BLaER1 (cell line): ENCODE measurements around the gene HJURP.

Experiments
- H3K27ac ChIP-seq: shearing (Covaris generic); formaldehyde crosslinking; 2 replicates; pipeline ENCODE4 v1.8.1; 2022
- H3K27me3 ChIP-seq: shearing (Covaris generic); formaldehyde crosslinking; 2 replicates; pipeline ENCODE4 v1.8.1; 2022
- H3K36me3 ChIP-seq: shearing (Covaris generic); formaldehyde crosslinking; 2 replicates; pipeline ENCODE4 v1.8.1; 2022
- H3K4me1 ChIP-seq: shearing (Covaris generic); formaldehyde crosslinking; 2 replicates; pipeline ENCODE4 v1.8.1; 2022
- H3K4me2 ChIP-seq: shearing (Covaris generic); formaldehyde crosslinking; 2 replicates; pipeline ENCODE4 v1.8.1; 2022
- H3K4me3 ChIP-seq: shearing (Covaris generic); formaldehyde crosslinking; 2 replicates; pipeline ENCODE4 v1.8.1; 2022
- H3K9ac ChIP-seq: shearing (Covaris generic); formaldehyde crosslinking; 2 replicates; pipeline ENCODE4 v1.8.1; 2022
- H3K9me3 ChIP-seq: shearing (Covaris generic); formaldehyde crosslinking; 2 replicates; pipeline ENCODE4 v1.8.1; 2022
- H4K20me1 ChIP-seq: shearing (Covaris generic); formaldehyde crosslinking; 2 replicates; pipeline ENCODE4 v1.8.1; 2022
- Cebpa-rat ChIP-seq: shearing (Covaris generic); IDR thresholded peaks from 2 replicates; pipeline ENCODE4 v1.8.1; 2022

The HJURP gene

DNA sequence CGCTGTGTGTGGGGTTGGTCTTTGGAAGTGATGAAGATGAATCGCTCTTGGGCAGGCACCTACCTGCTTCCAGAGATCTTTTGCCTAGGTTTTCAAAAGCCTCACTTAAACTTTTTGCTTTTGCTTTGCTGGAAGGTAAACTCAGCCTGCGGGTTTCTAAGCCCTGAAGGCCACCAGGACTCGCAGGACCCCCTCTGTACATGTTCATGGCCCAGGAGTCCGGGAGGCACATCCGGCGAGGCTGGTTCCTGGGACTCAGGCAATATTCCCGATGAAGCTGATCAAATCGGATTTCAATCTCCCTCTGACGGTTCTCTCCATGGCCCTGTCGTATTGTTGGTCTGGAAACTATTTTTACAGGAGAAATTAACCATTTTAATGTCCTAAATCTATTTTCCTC lies 13.2 kb downstream of the HJURP start:
- Histone ChIP-seq H3K9me3 (no peaks in the 10 kb centered on the region), H3K4me3 (no peak overlapping the region), H3K27me3 (no peaks in the 10 kb centered on the region), H3K36me3 (peaks cover 100% of the 10 kb centered on the region), H3K4me2 (no peak overlapping the region), H3K4me1 (peaks cover 38% of the 10 kb centered on the region), H3K27ac (no peak overlapping the region), H4K20me1 (peaks cover 95% of the 10 kb centered on the region), H3K9ac (no peak overlapping the region)
- no peak for TF ChIP-seq Cebpa-rat

DNA sequence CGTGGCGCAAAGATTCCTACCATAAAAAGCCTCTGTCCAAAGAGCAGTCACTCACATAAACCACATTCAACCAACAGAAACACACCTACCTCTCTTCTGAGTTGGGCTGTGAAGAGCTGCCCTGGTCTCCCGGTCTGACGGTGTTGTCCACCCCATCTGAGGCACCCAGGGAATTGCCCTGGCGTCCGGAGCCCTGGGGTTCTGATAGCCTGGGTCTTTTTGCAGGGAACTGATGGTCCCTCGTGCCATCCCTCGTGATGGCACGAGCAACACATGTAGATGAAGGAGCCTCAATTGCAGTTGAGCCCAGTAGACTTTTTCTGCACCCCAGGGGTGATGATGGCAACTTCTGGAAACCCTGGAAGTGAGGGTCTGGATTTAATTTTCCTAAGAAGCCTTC lies 13.8 kb downstream of the HJURP start:
- Histone ChIP-seq H3K4me1 (peaks cover 38% of the 10 kb centered on the region), H3K4me3 (no peak overlapping the region), H3K27me3 (no peaks in the 10 kb centered on the region), H3K27ac (no peak overlapping the region), H3K4me2 (0 out of 2 replicates have a peak overlapping the region, but pooled peaks have one; percentile 16), H3K9me3 (no peaks in the 10 kb centered on the region), H4K20me1 (peaks cover 95% of the 10 kb centered on the region), H3K36me3 (peaks cover 100% of the 10 kb centered on the region), H3K9ac (peak overlapping the region; percentile 39; the same call in 1 of the 2 replicates)
- no peak for TF ChIP-seq Cebpa-rat

DNA sequence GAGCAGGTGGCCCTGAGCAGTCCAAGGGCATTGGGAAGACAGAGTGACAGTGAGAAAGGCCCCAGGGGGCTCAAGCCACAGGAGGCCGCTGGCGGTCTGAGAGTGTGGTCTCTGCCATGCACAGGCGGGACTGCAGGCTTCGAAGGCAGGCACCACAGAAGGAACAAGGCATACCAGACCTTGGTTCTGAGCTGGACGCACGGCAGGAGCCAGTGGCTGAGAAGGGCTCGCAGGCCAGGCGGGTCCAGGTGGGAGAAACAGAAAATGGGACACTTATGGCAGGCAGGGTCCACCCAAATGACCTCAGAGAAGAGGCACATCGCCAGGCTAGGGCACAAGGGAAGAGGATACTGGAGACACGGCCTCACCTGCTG lies 14.9 kb downstream of the HJURP start:
- H3K9me3 ChIP-seq, result no peaks in the 10 kb centered on the region

DNA sequence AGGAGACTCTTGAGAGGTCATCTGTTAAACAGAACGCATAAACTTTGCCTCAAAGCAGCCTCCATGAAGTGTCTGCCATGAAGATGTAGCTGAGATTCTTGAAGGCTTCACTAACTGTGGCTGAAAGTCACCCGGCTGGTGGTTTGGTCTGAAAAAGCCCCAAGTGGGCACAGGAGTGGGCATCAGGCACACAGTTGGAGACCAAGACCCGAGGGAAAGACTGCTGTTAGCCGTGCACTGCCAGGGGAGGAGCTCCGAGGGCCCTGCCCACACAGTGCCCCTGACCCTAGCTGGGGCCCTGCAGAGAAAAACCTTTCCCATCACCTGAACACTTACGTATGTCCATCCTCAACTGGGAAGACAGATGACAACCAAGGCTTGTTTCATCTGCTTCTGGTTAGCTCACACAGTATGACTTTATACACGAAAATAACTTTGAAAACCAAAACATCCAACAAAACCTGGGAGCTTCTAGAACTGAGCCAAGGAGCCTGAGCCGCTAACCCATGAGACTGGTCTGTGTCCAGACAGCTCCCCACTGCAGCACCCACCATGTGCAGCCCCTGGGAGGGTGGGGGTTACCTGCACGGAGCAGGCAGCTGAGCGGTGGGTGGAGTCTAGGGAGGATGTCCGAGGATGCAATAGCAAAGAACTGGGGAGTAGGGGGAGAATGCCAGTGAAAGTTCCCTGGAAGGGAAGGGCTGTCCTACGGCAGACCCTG lies 15.4 kb downstream of the HJURP start:
- H3K4me3 ChIP-seq, result no peak overlapping the region
- peaks cover 99% of the 10 kb centered on the region for H3K36me3 ChIP-seq
- no peaks in the 10 kb centered on the region for H3K9me3 ChIP-seq
- H3K27ac ChIP-seq, result peak overlapping the region; percentile 45
- peaks cover 48% of the 10 kb centered on the region for H3K4me1 ChIP-seq
- H3K9ac ChIP-seq, result 0 out of 2 replicates have a peak overlapping the region, but pooled peaks have one; percentile 18
- TF ChIP-seq Cebpa-rat, result no peak
- H3K27me3 ChIP-seq, result no peaks in the 10 kb centered on the region
- peak overlapping the region; percentile 53 for H3K4me2 ChIP-seq
- peaks cover 89% of the 10 kb centered on the region for H4K20me1 ChIP-seq

More for the DNA sequence above, 14.9 kb downstream of the HJURP start:
- H3K4me3 ChIP-seq, result no peak overlapping the region
- peaks cover 99% of the 10 kb centered on the region for H3K36me3 ChIP-seq
- H4K20me1 ChIP-seq, result peaks cover 89% of the 10 kb centered on the region
- H3K27me3 ChIP-seq, result no peaks in the 10 kb centered on the region
- no peak overlapping the region for H3K9ac ChIP-seq
- H3K4me1 ChIP-seq, result peaks cover 43% of the 10 kb centered on the region
- TF ChIP-seq Cebpa-rat, result no peak
- H3K27ac ChIP-seq, result peak overlapping the region; percentile 45
- peak overlapping the region; percentile 53 for H3K4me2 ChIP-seq

DNA sequence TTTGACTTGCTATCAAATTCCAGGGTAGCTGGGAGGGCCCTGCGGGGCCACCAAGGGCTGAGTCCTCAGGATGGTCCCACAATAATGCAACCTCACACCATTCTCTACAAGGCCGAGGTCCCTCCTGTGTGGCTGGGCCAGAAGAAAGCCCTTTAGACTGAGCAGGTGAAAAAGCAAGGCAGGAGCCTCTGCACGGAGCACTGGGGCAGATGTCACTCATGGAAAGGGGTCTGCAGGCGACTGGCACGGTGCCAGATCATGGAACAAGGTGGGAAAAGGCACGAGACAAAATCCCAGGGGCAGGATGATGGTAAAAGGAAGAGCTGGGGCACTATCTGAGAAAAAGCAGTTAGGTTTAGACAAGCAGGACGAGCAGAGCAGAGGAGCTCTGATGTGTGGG lies 16.1 kb downstream of the HJURP start:
- Histone ChIP-seq H3K36me3 (peaks cover 93% of the 10 kb centered on the region), H3K4me2 (peak overlapping the region; percentile 53; the same call in 1 of the 2 replicates)

DNA sequence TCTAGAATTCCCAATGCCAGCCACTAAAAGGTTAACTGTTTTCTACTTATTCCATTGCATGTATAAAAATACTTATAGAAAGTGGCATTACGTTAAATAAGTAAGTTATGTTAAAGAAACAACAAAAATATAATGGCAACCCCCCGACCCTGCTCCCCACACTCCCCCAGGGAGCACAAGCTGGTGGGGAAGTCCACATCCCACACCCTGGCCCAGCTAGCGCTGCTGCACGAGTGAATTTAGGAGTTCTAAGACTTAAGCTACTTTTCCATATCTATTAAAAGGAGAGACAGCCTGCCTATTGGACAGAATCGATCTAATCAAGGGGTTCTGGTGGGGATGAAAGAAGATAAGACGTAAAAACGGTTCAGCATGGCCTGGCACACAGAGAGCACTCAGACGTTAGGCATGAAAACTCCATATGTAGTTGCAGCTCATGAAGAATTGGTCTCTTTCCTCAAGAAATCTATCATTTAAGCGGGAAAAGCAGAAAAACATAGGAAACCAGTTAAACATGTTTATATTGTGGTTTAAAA lies 16.6 kb downstream of the HJURP start:
- H3K36me3 ChIP-seq, result peaks cover 88% of the 10 kb centered on the region
- TF ChIP-seq Cebpa-rat, result no peak
- peak overlapping the region; percentile 45; the same call in 1 of the 2 replicates for H3K27ac ChIP-seq
- H3K4me2 ChIP-seq, result peak overlapping the region; percentile 53; the same call in 1 of the 2 replicates
- no peak overlapping the region for H3K4me3 ChIP-seq
- H3K27me3 ChIP-seq, result no peaks in the 10 kb centered on the region
- H3K9me3 ChIP-seq, result no peaks in the 10 kb centered on the region
- peaks cover 81% of the 10 kb centered on the region for H4K20me1 ChIP-seq
- H3K9ac ChIP-seq, result no peak overlapping the region; the same call in 1 of the 2 replicates
- peaks cover 59% of the 10 kb centered on the region for H3K4me1 ChIP-seq

More for the DNA sequence above, 16.1 kb downstream of the HJURP start:
- Histone ChIP-seq H3K27me3 (no peaks in the 10 kb centered on the region), H4K20me1 (peaks cover 86% of the 10 kb centered on the region), H3K9ac (peak overlapping the region; percentile 18; the same call in 1 of the 2 replicates), H3K27ac (peak overlapping the region; percentile 45), H3K9me3 (no peaks in the 10 kb centered on the region), H3K4me3 (no peak overlapping the region), H3K4me1 (peaks cover 55% of the 10 kb centered on the region)
- no peak for TF ChIP-seq Cebpa-rat

DNA sequence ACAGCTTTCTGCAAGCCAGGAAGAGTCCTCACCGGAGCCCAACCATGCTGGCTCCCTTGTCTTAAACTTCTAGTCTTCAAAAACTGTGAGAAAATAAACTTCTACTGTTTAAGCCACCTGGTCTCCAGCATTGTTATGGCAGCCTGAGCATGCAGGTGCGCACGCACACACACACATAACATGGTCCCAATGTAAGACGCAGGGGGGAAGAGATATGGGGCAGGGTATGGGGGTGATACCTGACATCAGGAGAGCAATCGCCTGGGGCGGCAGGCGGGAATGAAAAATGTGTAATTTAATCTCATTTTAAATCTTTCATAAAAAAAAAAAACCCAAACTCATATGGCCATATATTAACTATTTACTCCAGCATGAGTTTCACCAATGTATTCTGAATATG lies 18.0 kb downstream of the HJURP start:
- Histone ChIP-seq H3K27ac (no peak overlapping the region), H3K4me3 (no peak overlapping the region), H3K4me2 (no peak overlapping the region), H4K20me1 (peaks cover 67% of the 10 kb centered on the region), H3K27me3 (no peaks in the 10 kb centered on the region), H3K9ac (no peak overlapping the region), H3K9me3 (no peaks in the 10 kb centered on the region), H3K4me1 (peaks cover 73% of the 10 kb centered on the region), H3K36me3 (peaks cover 74% of the 10 kb centered on the region)
- TF ChIP-seq Cebpa-rat, result no peak

DNA sequence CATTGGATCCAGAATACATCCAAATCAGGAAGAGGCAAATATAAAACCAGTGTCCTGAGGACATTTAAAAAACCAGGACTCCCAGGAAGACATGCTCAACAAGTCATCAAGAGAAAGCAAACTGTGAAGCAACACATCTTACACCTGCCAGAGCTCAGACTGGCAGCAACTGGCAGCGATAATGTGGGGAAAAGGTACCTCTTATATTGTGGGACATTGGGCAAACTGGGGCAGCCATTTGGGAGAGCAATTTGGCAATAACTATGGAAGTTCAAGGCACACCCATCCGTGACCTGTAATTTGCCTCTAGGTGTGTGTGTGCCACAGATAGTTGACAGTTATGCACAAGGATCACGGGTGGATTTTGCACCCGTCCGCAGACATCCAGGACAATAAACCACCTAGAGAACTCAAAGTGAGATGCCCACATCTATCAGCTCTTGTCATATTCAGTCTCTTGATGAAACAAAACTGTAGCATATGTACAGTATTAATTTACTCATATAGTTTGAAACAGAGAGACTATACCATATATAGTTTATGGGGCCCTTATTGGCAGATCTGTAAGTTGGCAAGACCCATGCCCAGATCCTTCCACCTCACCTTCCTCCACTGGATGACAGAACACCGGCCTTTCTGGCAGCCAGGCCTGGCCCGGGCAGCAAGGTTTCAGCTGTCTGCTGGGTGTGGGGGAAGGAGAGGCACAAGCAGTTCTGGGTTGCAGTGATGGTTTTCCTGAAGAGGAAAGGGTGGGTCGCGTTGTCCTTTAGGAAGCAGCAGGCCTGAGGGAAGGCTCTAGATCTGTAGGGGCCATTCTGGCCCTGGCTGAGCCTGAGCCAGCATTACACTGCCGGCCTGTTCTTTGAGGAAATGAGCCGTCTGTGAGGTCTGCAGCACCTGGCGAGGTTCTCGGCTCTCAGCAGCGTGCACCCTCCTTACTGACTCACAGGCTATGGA lies 18.8 kb downstream of the HJURP start:
- Histone ChIP-seq H3K4me1 (peaks cover 75% of the 10 kb centered on the region), H3K9me3 (no peaks in the 10 kb centered on the region), H3K36me3 (peaks cover 66% of the 10 kb centered on the region), H4K20me1 (peaks cover 59% of the 10 kb centered on the region), H3K9ac (0 out of 2 replicates have a peak overlapping the region, but pooled peaks have one; percentile 9), H3K27ac (no peak overlapping the region), H3K4me2 (no peak overlapping the region), H3K27me3 (no peaks in the 10 kb centered on the region), H3K4me3 (no peak overlapping the region)
- TF ChIP-seq Cebpa-rat, result no peak

DNA sequence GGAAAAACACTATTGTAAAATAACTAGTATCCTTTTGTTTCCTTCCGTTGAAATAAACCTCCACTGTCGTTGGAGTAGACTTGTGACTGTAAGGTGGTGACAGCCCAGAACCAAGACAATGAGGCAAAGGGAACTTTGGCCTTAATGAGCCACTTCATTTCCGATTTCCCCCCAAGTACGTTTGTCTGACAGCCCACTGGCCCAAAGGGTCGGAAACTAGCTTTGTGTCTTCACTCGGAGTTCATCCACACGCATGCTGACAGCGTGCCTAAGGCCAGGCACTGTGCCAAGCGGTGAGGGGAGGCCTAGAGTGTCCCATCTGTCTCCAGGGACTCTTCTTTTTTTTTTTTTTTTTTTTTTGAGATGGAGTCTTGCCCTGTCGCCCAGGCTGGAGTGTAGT lies 21.0 kb downstream of the HJURP start:
- Histone ChIP-seq H3K27ac (peak overlapping the region; percentile 31), H3K4me3 (no peak overlapping the region), H3K4me2 (peak overlapping the region; percentile 91), H4K20me1 (peaks cover 37% of the 10 kb centered on the region), H3K9ac (no peak overlapping the region), H3K27me3 (no peaks in the 10 kb centered on the region), H3K9me3 (no peaks in the 10 kb centered on the region), H3K36me3 (peaks cover 44% of the 10 kb centered on the region), H3K4me1 (peaks cover 75% of the 10 kb centered on the region)
- TF ChIP-seq Cebpa-rat, result no peak
